Esophagus muscularis mucosa (tissue), 3 donors: ENCODE measurements around the gene HEATR5A.

ENCODE experiments used
- CTCF ChIP-seq, 3 experiments: fragments of 200-600 bp in 2 of 3; fragments of 450-650 bp in 1 of 3; sonication (generic) in 2 of 3; IDR thresholded peaks; one replicate each; pipeline ENCODE4 v1.5.1; 2017 to 2019; ENCODE audit warnings: antibody characterized with exemption in 3 of 3, mild to moderate bottlenecking in 2 of 3, moderate library complexity in 1 of 3
- POLR2A ChIP-seq: fragments of 450-650 bp; IDR thresholded peaks from one replicate; pipeline ENCODE4 v1.6.1; 2017; ENCODE audit warnings: antibody characterized with exemption, moderate library complexity, mild to moderate bottlenecking, low read depth

DNA sequence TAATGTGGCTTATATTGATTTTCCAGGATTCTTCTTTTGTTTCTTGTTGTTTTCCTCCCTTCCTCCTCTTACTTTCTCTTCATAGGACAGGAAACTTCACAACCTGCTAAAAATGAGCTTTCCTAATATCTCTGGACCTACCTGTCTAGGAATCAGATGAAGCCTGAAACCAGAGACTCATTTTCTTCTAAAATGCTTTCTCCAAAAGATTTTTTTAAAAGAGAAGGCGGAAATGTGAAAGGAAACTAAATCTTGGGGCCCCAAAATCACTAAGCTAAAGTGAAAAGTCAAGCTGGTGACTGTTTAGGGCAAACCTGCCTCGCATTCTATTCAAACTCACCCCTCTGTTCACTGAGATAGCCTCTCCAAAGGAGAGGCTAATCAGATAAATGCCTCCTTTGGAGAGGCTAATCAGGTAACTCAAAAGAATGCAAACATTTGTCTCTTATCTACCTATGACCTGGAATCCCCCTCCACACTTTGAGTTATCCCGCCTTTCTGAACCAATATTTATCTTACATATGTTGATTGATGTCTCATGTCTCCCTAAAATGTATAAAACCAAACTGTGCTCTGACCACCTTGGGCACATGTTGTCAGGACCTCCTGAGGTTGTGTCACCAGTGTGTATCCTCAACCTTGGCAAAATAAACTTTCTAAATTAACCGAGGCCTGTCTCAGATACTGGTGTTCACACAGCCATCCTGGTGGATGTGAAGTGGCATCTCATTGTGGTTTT is 140.0 kb downstream of the HEATR5A start:
- TF ChIP-seq CTCF (IDR thresholded peaks at IDR 0.05): no peak
- no peak for TF ChIP-seq POLR2A
